Measurements from ENCODE around the gene DLEC1.

Gene DLEC1

GRCh38 chr3:38163841-38164642 lies 125.0 kb downstream of the DLEC1 start:
- no peak for FAIRE-seq

- FAIRE-seq = no peak
Observed at GRCh38 chr3:38164643-38164951, 125.6 kb downstream of the DLEC1 start.

GRCh38 chr3:38164952-38165721 lies 126.1 kb downstream of the DLEC1 start, which contains the start of gene OXSR1:
TSS of gene OXSR1 (plus strand) at chr3:38165537. CDS start at chr3:38165877, 340 bp downstream.
- peak; percentile 98 for FAIRE-seq

GRCh38 chr3:38165722-38166387 lies 126.8 kb downstream of the DLEC1 start:
- no peak for FAIRE-seq

GRCh38 chr3:38167591-38167990 lies 128.6 kb downstream of the DLEC1 start:
- no peak for FAIRE-seq

GRCh38 chr3:38168151-38169026 lies 129.4 kb downstream of the DLEC1 start:
- no peak for FAIRE-seq

GRCh38 chr3:38169027-38169317 lies 130.0 kb downstream of the DLEC1 start:
- no peak for FAIRE-seq

GRCh38 chr3:38170722-38171121 lies 131.7 kb downstream of the DLEC1 start:
- no peak for FAIRE-seq

- no peak for FAIRE-seq
Observed at GRCh38 chr3:38171622-38172021, 132.6 kb downstream of the DLEC1 start.
